ENCODE data around the gene RTN4RL1. TPM values are rescaled to one million over a fixed set of nuclear protein-coding genes. Genes with fewer than 3 reads are reported as not detected.

RTN4RL1 gene
- total RNA-seq, 1 experiment from 2014 or later, result 0.22 TPM

DNA sequence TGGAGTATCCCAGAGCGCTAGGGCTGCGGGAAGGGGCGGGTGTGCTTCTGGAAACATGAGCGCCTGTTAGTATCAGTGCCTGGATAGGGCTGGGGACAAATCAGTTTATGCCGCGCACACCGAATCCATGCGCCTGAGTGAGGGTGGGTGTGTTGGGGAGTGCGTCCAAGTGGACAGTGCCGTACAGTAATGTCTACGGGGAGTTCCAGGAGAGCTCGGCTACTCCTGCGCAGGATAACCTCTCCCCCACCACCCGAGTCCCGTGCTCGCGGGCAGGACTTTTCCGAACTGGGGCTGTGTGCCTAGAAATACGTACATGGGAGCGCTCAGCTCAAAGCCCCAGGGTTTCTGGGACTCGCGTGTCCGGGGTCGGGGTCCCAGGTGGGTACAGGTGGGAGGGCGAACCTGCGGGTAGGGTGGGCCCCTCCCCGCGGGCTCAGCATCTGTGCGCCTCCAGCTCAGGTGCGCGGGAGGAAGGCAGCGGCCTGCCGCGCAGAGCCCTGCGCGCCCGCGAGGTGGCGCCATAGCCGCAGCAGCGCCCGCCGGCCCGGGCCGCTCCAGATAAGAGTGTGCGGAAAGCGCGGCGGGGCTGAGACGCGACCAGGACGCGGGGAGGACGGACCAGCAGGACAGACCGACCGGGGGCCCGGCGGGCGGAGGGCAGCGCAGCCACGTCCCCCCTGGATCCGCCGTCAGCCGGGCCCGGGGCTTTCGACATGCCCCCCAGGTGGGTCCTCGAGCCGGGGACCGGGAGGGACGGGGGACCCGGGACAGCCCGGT lies 29.6 kb upstream of the RTN4RL1 start, which contains the start of gene HIC1:
Gene HIC1 (plus strand): TSS at position 592 of the 780 bp plus-strand sequence. CDS start 1,588 bp downstream, outside the sequence.
- Histone ChIP-seq H2BK15ac (ENCODE audit: low read depth, low read length) (no peak within 1 kb of the TSS; the same call in 1 of the 2 replicates), H4K91ac (ENCODE audit: insufficient read length, low read depth, low read length) (no peak within 1 kb of the TSS), H3K56ac (ENCODE audit: insufficient read length, low read depth, low read length) (no peak within 1 kb of the TSS), H3K9me3 (ENCODE audit: control insufficient read depth, low read depth, low read length) (no peaks in the 10 kb centered on the region), H4K5ac (ENCODE audit: insufficient read length, low read depth, low read length) (no peak within 1 kb of the TSS), H3K14ac (ENCODE audit: insufficient read depth, low read length) (no peak within 1 kb of the TSS), H3K27me3 (ENCODE audit: insufficient read depth, low read length) (peaks cover 60% of the 10 kb centered on the region), H3K23ac (ENCODE audit: insufficient read length, low read depth, low read length) (no peak within 1 kb of the TSS), H3K18ac (ENCODE audit: insufficient read length, low read depth, low read length) (no peak within 1 kb of the TSS), H4K8ac (replicated peaks; ENCODE audit: insufficient read length, low read depth, low read length) (no peak within 1 kb of the TSS), H3K4me1 (ENCODE audit: insufficient read depth, low read length) (no peaks in the 10 kb centered on the region), H3K23me2 (ENCODE audit: insufficient read length, low read depth, low read length, poor library complexity, severe bottlenecking) (peaks cover 9% of the 10 kb centered on the region), H4K20me1 (ENCODE audit: control insufficient read depth, insufficient read depth, insufficient read length) (peaks cover 4% of the 10 kb centered on the region), H2BK20ac (ENCODE audit: low read depth, low read length, poor library complexity, severe bottlenecking) (no peak within 1 kb of the TSS), H3K4ac (ENCODE audit: low read depth, low read length) (no peak within 1 kb of the TSS), H3K9ac (ENCODE audit: extremely low read depth, insufficient read length, low read length) (no peak within 1 kb of the TSS), H2BK5ac (ENCODE audit: insufficient read length, low read length) (no peak within 1 kb of the TSS), H3K4me2 (ENCODE audit: insufficient read depth, insufficient read length, low read length) (peak within 1 kb of the TSS; percentile 51), H2AK5ac (ENCODE audit: insufficient read length, low read length) (no peak within 1 kb of the TSS), H3K27ac (ENCODE audit: insufficient read length, low read depth, low read length) (no peak within 1 kb of the TSS), H3K79me1 (ENCODE audit: insufficient read depth, low read depth, low read length, poor library complexity, severe bottlenecking) (no peaks in the 10 kb centered on the region), H3T11ph (ENCODE audit: low read length) (no peak within 1 kb of the TSS), H2BK120ac (ENCODE audit: low read depth, low read length, poor library complexity, severe bottlenecking) (no peak within 1 kb of the TSS), H2AFZ (ENCODE audit: low read length) (no peak within 1 kb of the TSS), H3K79me2 (ENCODE audit: insufficient read depth, low read length) (no peaks in the 10 kb centered on the region), H2BK12ac (ENCODE audit: insufficient read length, low read depth, low read length) (no peak within 1 kb of the TSS)
- Mint-ChIP-seq H3K36me3 (ENCODE audit: insufficient read depth in 1 of 3, low read depth in 3 of 3) (no peaks in the 10 kb centered on the region; a peak in 2 of 7 replicates), H3K9me3 (no peaks in the 10 kb centered on the region), H3K27ac (no peak within 1 kb of the TSS), H3K4me1 (peaks cover 8 to 10% of the 10 kb centered on the region in 2 experiments), H3K4me3 (peak within 1 kb of the TSS; percentile 47 to 68), H3K27me3 (ENCODE audit: low read depth) (peaks cover 70% of the 10 kb centered on the region)
- WGBS (ENCODE audit: extremely low coverage, insufficient read length, low lambda C conversion rate), result no CpG with 5 or more reads among the region's 72 CpGs
- DNase-seq, result peak; percentile 87
- TF ChIP-seq, protein P1, sequence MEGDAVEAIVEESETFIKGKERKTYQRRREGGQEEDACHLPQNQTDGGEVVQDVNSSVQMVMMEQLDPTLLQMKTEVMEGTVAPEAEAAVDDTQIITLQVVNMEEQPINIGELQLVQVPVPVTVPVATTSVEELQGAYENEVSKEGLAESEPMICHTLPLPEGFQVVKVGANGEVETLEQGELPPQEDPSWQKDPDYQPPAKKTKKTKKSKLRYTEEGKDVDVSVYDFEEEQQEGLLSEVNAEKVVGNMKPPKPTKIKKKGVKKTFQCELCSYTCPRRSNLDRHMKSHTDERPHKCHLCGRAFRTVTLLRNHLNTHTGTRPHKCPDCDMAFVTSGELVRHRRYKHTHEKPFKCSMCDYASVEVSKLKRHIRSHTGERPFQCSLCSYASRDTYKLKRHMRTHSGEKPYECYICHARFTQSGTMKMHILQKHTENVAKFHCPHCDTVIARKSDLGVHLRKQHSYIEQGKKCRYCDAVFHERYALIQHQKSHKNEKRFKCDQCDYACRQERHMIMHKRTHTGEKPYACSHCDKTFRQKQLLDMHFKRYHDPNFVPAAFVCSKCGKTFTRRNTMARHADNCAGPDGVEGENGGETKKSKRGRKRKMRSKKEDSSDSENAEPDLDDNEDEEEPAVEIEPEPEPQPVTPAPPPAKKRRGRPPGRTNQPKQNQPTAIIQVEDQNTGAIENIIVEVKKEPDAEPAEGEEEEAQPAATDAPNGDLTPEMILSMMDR (conservative IDR thresholded peaks at IDR 0.05), result peak; percentile 97

All from H9 (cell line).